PFSK-1 (cell line): ENCODE data around the gene TFE3.

Experiments used
- FOXP2 ChIP-seq: optimal IDR thresholded peaks from 2 replicates; pipeline ENCODE3; 2011; ENCODE audit warnings: borderline replicate concordance, control low read depth, inconsistent platforms; ENCODE audit not compliant: insufficient read depth; ENCODE audit errors: extremely low read length, extremely low read depth
- POLR2AphosphoS5 ChIP-seq: IDR thresholded peaks from 2 replicates; pipeline ENCODE4 v1.6.1; 2012; ENCODE audit warnings: low read depth, mild to moderate bottlenecking, control low read depth, low read length, moderate library complexity
- SIN3A ChIP-seq: IDR thresholded peaks from 2 replicates; pipeline ENCODE4 v1.6.1; 2012; ENCODE audit warnings: mild to moderate bottlenecking, low read length, moderate library complexity, borderline replicate concordance; ENCODE audit not compliant: insufficient read depth
- TAF1 ChIP-seq: IDR thresholded peaks from 2 replicates; pipeline ENCODE4 v1.6.1; 2012; ENCODE audit warnings: low read length, control low read depth, borderline replicate concordance; ENCODE audit not compliant: insufficient read depth
- TF ChIP-seq, protein P1 (sequence below), 2 experiments: IDR thresholded peaks; 2 replicates each; pipeline versions ENCODE4 v1.6.1 to v1.8.0; 2011 to 2012; ENCODE audit warnings: low read depth in 2 of 2, low read length in 2 of 2, control low read depth in 1 of 2, inconsistent platforms in 1 of 2, mild to moderate bottlenecking in 1 of 2, moderate library complexity in 1 of 2; ENCODE audit not compliant: insufficient read depth in 1 of 2

The TFE3 gene

GRCh38 chrX:49001521-49002090, 41.6 kb downstream of the TFE3 start:
- TF ChIP-seq SIN3A (no peak), POLR2AphosphoS5 (no peak), TAF1 (no peak), FOXP2 (no peak)
- TF ChIP-seq, protein P1, sequence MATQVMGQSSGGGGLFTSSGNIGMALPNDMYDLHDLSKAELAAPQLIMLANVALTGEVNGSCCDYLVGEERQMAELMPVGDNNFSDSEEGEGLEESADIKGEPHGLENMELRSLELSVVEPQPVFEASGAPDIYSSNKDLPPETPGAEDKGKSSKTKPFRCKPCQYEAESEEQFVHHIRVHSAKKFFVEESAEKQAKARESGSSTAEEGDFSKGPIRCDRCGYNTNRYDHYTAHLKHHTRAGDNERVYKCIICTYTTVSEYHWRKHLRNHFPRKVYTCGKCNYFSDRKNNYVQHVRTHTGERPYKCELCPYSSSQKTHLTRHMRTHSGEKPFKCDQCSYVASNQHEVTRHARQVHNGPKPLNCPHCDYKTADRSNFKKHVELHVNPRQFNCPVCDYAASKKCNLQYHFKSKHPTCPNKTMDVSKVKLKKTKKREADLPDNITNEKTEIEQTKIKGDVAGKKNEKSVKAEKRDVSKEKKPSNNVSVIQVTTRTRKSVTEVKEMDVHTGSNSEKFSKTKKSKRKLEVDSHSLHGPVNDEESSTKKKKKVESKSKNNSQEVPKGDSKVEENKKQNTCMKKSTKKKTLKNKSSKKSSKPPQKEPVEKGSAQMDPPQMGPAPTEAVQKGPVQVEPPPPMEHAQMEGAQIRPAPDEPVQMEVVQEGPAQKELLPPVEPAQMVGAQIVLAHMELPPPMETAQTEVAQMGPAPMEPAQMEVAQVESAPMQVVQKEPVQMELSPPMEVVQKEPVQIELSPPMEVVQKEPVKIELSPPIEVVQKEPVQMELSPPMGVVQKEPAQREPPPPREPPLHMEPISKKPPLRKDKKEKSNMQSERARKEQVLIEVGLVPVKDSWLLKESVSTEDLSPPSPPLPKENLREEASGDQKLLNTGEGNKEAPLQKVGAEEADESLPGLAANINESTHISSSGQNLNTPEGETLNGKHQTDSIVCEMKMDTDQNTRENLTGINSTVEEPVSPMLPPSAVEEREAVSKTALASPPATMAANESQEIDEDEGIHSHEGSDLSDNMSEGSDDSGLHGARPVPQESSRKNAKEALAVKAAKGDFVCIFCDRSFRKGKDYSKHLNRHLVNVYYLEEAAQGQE (IDR thresholded peaks at IDR 0.05; ENCODE audit: insufficient read depth in 1 of 2, low read depth in 2 of 2, low read length in 2 of 2): no peak

DNA sequence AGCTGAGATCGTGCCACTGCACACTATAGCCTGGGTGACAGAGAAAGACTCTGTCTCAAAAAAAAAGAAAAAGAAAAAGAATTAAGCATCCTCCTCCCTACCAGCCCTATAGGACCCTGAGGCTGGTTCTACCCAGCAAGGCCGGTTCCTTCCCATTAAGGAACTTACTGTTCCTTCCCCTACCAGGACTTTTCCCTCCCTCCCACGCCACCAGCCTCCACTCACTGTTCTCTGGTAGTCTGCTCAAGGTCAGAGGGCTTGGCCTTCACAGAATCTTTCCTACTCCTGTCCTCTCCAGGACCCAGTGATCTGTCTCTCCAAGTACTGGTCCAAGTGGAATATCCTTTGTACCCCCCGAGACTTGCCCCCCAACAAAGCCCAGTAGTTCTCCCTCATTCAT, 42.5 kb downstream of the TFE3 start:
- TF ChIP-seq TAF1: no peak
- TF ChIP-seq, protein P1 (IDR thresholded peaks at IDR 0.05; ENCODE audit: insufficient read depth in 1 of 2, low read depth in 2 of 2, low read length in 2 of 2): no peak
- no peak for TF ChIP-seq SIN3A
- no peak for TF ChIP-seq FOXP2
- TF ChIP-seq POLR2AphosphoS5: no peak

DNA sequence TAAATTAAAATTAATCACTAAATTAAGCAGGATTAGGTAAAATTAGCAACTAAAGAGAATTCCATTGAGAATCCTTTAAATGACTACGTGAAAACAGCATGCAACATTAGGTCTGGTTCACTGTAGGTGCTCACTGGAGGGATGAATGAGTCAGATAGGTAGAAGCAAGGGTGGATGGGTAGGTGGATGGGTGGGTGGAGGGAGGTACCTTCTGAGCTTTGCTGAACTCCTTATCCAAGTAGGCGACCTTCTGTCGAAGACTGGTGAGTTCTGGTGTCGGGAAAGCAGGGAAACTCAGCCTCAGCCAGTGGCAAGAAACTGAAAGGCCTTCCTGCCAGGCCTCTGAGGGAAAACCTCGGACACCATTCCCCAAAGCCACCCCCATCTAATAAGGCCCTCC, 44.1 kb downstream of the TFE3 start:
- TF ChIP-seq, protein P1 (IDR thresholded peaks at IDR 0.05; ENCODE audit: insufficient read depth in 1 of 2, low read depth in 2 of 2, low read length in 2 of 2): no peak
- no peak for TF ChIP-seq POLR2AphosphoS5
- TF ChIP-seq SIN3A: no peak

DNA sequence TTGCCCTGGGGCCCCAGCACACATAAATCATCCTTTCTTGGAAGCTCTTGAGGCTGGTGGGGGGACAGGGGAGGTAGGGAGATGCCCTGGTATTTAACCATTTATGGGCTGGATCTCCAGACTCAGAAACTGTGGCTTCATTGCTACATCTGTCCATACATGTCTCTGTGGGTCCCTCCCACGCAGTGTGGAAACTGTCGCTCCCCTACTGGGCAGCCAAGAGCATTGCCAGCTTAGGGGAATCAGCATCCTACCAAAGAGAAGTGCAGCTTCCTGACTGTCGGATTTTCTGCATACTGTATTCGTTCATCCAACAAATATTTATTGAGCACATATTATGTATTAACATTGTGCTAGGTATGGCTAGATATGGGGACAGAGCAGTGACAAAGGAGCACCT, 44.8 kb downstream of the TFE3 start:
- TF ChIP-seq TAF1: no peak
- TF ChIP-seq, protein P1 (IDR thresholded peaks at IDR 0.05; ENCODE audit: insufficient read depth in 1 of 2, low read depth in 2 of 2, low read length in 2 of 2): no peak
- TF ChIP-seq POLR2AphosphoS5: no peak
- no peak for TF ChIP-seq SIN3A
- TF ChIP-seq FOXP2: no peak

DNA sequence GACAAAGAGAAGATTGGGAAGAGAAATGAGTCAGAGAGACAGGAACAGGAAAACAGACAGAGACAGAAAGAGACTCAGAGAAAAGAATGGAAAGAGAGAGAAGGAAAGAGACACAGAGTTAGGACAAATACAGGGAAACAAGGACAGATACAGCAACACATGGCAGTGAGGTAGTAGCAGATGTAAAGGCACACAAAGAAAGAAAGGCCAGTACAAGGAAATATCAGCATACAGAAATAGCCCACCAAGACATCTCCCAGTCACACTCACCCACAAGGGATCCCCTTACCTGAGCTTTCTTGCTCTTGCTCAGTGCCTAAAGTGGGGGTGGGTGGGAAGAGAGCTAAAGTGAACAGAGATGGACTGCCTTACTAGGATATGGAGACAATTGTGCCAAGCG, 45.3 kb downstream of the TFE3 start:
- TF ChIP-seq POLR2AphosphoS5 (no peak), SIN3A (no peak), TAF1 (no peak), FOXP2 (no peak)
- TF ChIP-seq, protein P1 (IDR thresholded peaks at IDR 0.05; ENCODE audit: insufficient read depth in 1 of 2, low read depth in 2 of 2, low read length in 2 of 2): no peak
